ENCODE measurements around the gene GRID2. TPM values are rescaled to one million over a fixed set of nuclear protein-coding genes. Genes with fewer than 3 reads are reported as not detected.

Gene GRID2
- total and polyA plus RNA-seq, 10 of the 15 experiments (the other 5 are each of a cell fraction or from before 2014, with no cell fraction given), result not detected

GRCh38 chr4:93016350-93016749 lies 712.6 kb downstream of the GRID2 start:
- BruUV-seq (replicated peaks), result no TSS peak

More at GRCh38 chr4:93016350-93016749, 712.6 kb downstream of the GRID2 start:
- DNase-seq (ENCODE audit: low read depth, low spot score) (no peak), FAIRE-seq (no peak), ATAC-seq (no peak)
- 3% methylated on average over 2 of the region's 2 CpGs for WGBS (ENCODE audit: insufficient coverage, insufficient replicate concordance, low lambda C conversion rate, missing lambda C conversion rate)
- RAD21 ChIA-PET (ENCODE audit: unreplicated experiment), result no interaction called here
- Histone ChIP-seq H3K4me3 (no peak overlapping the region), H3K79me2 (ENCODE audit: control insufficient read depth, insufficient read depth, low read length) (no peaks in the 10 kb centered on the region), H3K27ac (ENCODE audit: control insufficient read depth, insufficient read depth) (no peak overlapping the region), H2AFZ (ENCODE audit: control insufficient read depth, low read depth, low read length) (no peak overlapping the region), H3K4me2 (ENCODE audit: control insufficient read depth, insufficient read depth) (no peak overlapping the region), H3K9me3 (replicated peaks; ENCODE audit: control insufficient read depth, insufficient read depth, low read length) (no peaks in the 10 kb centered on the region), H3K27me3 (replicated peaks in 1 of 2; ENCODE audit: control insufficient read depth in 2 of 2, insufficient read depth in 2 of 2, low read length in 1 of 2) (no peaks in the 10 kb centered on the region), H3K36me3 (ENCODE audit: control insufficient read depth in 2 of 2, insufficient read depth in 2 of 2, low read length in 1 of 2) (no peaks in the 10 kb centered on the region), H4K20me1 (ENCODE audit: control insufficient read depth, insufficient read depth) (no peaks in the 10 kb centered on the region), H3K4me1 (ENCODE audit: control insufficient read depth, insufficient read depth, low read length) (no peaks in the 10 kb centered on the region), H3K9ac (ENCODE audit: control insufficient read depth, insufficient read depth, low read length) (no peak overlapping the region)
- SMC1A ChIA-PET (ENCODE audit: uncharacterized antibody, unreplicated experiment), result no interaction called here
- CTCF ChIA-PET, result no interaction called here
- POLR2A ChIA-PET, result no interaction called here
- no peak for TF ChIP-seq ZSCAN29 (IDR thresholded peaks at IDR 0.05)
- no peak for TF ChIP-seq MTA2 (IDR thresholded peaks at IDR 0.05; ENCODE audit: low read depth)
- no peak for TF ChIP-seq STAT1 (conservative IDR thresholded peaks at IDR 0.05)
- no peak for TF ChIP-seq MEF2B (IDR thresholded peaks at IDR 0.05; ENCODE audit: partially characterized antibody, poor library complexity, severe bottlenecking)
- TF ChIP-seq SMARCA5 (IDR thresholded peaks at IDR 0.05), result no peak
- TF ChIP-seq RUNX3 (IDR thresholded peaks at IDR 0.05; ENCODE audit: low read length), result no peak
- TF ChIP-seq NR2F1 (conservative IDR thresholded peaks at IDR 0.05), result no peak
- no peak for TF ChIP-seq GABPA (IDR thresholded peaks at IDR 0.05; ENCODE audit: low read depth)
- TF ChIP-seq ZZZ3 (IDR thresholded peaks at IDR 0.05; ENCODE audit: control insufficient read depth, insufficient read length, low read depth), result no peak
- no peak for TF ChIP-seq ASH2L (IDR thresholded peaks at IDR 0.05; ENCODE audit: borderline replicate concordance, low read depth)
- TF ChIP-seq, protein P1, sequence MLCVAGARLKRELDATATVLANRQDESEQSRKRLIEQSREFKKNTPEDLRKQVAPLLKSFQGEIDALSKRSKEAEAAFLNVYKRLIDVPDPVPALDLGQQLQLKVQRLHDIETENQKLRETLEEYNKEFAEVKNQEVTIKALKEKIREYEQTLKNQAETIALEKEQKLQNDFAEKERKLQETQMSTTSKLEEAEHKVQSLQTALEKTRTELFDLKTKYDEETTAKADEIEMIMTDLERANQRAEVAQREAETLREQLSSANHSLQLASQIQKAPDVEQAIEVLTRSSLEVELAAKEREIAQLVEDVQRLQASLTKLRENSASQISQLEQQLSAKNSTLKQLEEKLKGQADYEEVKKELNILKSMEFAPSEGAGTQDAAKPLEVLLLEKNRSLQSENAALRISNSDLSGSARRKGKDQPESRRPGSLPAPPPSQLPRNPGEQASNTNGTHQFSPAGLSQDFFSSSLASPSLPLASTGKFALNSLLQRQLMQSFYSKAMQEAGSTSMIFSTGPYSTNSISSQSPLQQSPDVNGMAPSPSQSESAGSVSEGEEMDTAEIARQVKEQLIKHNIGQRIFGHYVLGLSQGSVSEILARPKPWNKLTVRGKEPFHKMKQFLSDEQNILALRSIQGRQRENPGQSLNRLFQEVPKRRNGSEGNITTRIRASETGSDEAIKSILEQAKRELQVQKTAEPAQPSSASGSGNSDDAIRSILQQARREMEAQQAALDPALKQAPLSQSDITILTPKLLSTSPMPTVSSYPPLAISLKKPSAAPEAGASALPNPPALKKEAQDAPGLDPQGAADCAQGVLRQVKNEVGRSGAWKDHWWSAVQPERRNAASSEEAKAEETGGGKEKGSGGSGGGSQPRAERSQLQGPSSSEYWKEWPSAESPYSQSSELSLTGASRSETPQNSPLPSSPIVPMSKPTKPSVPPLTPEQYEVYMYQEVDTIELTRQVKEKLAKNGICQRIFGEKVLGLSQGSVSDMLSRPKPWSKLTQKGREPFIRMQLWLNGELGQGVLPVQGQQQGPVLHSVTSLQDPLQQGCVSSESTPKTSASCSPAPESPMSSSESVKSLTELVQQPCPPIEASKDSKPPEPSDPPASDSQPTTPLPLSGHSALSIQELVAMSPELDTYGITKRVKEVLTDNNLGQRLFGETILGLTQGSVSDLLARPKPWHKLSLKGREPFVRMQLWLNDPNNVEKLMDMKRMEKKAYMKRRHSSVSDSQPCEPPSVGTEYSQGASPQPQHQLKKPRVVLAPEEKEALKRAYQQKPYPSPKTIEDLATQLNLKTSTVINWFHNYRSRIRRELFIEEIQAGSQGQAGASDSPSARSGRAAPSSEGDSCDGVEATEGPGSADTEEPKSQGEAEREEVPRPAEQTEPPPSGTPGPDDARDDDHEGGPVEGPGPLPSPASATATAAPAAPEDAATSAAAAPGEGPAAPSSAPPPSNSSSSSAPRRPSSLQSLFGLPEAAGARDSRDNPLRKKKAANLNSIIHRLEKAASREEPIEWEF (IDR thresholded peaks at IDR 0.05; ENCODE audit: insufficient replicate concordance, low read depth, low read length), result no peak
- intact Hi-C loops (cut with micrococcal nuclease; ENCODE audit: unreplicated experiment), result no loop called here
- in situ Hi-C loops (cut with MboI), result no loop called here

Measured in GM12878 (cell line).